SU-DHL-6 (cell line): Measurements from ENCODE around the gene LPCAT1.

ENCODE experiments used
- H2AFZ ChIP-seq: fragments of 200-600 bp; sonication (generic); 2 replicates; pipeline ENCODE4 v1.6.1; 2014; ENCODE audit warnings: low read depth, mild to moderate bottlenecking, moderate library complexity, mixed read lengths, antibody characterized with exemption, low read length; ENCODE audit not compliant: severe bottlenecking
- H3F3A ChIP-seq: fragments of 200-600 bp; shearing (Covaris generic); 2 replicates; pipeline ENCODE4 v1.6.0; 2016; ENCODE audit warnings: antibody characterized with exemption, mild to moderate bottlenecking; ENCODE audit not compliant: insufficient read depth
- H3K27ac ChIP-seq: fragments of 200-600 bp; sonication (generic); 2 replicates; pipeline ENCODE4 v1.5.1; 2016; ENCODE audit warnings: low read depth, mild to moderate bottlenecking, low read length, moderate library complexity, mixed read lengths
- H3K27me3 ChIP-seq: fragments of 200-600 bp; sonication (generic), shearing (Covaris generic); 2 replicates; pipeline ENCODE4 v1.6.0; 2014; ENCODE audit warnings: mild to moderate bottlenecking, low read length
- H3K36me3 ChIP-seq: fragments of 200-600 bp; sonication (generic); 2 replicates; pipeline ENCODE4 v1.6.1; 2014; ENCODE audit warnings: mild to moderate bottlenecking, low read length, mixed read lengths
- H3K4me2 ChIP-seq: fragments of 300-600, 200-600 bp; shearing (Covaris generic), sonication (generic); 2 replicates; pipeline ENCODE4 v1.6.0; 2014; ENCODE audit warnings: low read length, low read depth, mild to moderate bottlenecking; ENCODE audit not compliant: poor library complexity, severe bottlenecking
- H3K4me3 ChIP-seq: fragments of 200-600 bp; sonication (generic); 2 replicates; pipeline ENCODE4 v1.5.1; 2014; ENCODE audit warnings: antibody characterized with exemption, low read length, mild to moderate bottlenecking, mixed read lengths; ENCODE audit not compliant: insufficient read depth, poor library complexity, severe bottlenecking
- H3K79me2 ChIP-seq: fragments of 200-600 bp; sonication (generic); 2 replicates; pipeline ENCODE4 v1.6.1; 2014; ENCODE audit warnings: mild to moderate bottlenecking, low read length, moderate library complexity; ENCODE audit not compliant: insufficient read depth
- H3K9ac ChIP-seq: fragments of 200-600 bp; sonication (generic); 2 replicates; pipeline ENCODE4 v1.7.0; 2014; ENCODE audit warnings: mild to moderate bottlenecking, low read length
- H3K9me2 ChIP-seq: fragments of 200-600 bp; sonication (generic); replicated peaks from 2 replicates; pipeline ENCODE4 v1.6.1; 2014; ENCODE audit warnings: low read length; ENCODE audit not compliant: insufficient read depth
- H3K9me3 ChIP-seq: fragments of 200-600 bp; sonication (generic); 2 replicates; pipeline ENCODE4 v1.6.1; 2014; ENCODE audit warnings: low read length, mixed read lengths; ENCODE audit not compliant: insufficient read depth
- H4K20me1 ChIP-seq: fragments of 200-600 bp; sonication (generic); 2 replicates; pipeline ENCODE4 v1.6.1; 2014; ENCODE audit warnings: low read depth, mild to moderate bottlenecking, antibody characterized with exemption, low read length, moderate library complexity, mixed read lengths
- CTCF ChIP-seq: fragments of 200-600 bp; sonication (generic); IDR thresholded peaks from one replicate; pipeline ENCODE4 v1.5.1; 2017; ENCODE audit warnings: antibody characterized with exemption, mild to moderate bottlenecking, low read length, moderate library complexity; ENCODE audit not compliant: insufficient read depth, poor library complexity, severe bottlenecking
- EZH2phosphoT487 ChIP-seq: fragments of 200-600 bp; sonication (generic), shearing (Covaris generic); conservative IDR thresholded peaks from 2 replicates; pipeline ENCODE4 v1.6.1; 2018; ENCODE audit warnings: mild to moderate bottlenecking, antibody characterized with exemption, low read length, moderate library complexity, mixed read lengths

LPCAT1 gene

GRCh38 chr5:1510151-1510561 is 13.6 kb downstream of the LPCAT1 start:
- no peaks in the 10 kb centered on the region for H3F3A ChIP-seq
- no peak overlapping the region for H3K9ac ChIP-seq
- H3K79me2 ChIP-seq: peaks cover 81% of the 10 kb centered on the region
- H2AFZ ChIP-seq: no peak overlapping the region
- no peak for TF ChIP-seq EZH2phosphoT487
- TF ChIP-seq CTCF: no peak
- no peak overlapping the region for H3K27ac ChIP-seq
- no peaks in the 10 kb centered on the region for H3K9me3 ChIP-seq
- H3K27me3 ChIP-seq: no peaks in the 10 kb centered on the region
- no peaks in the 10 kb centered on the region for H3K9me2 ChIP-seq
- no peaks in the 10 kb centered on the region for H4K20me1 ChIP-seq
- H3K4me2 ChIP-seq: no peak overlapping the region
- H3K36me3 ChIP-seq: no peaks in the 10 kb centered on the region
- H3K4me3 ChIP-seq: no peak overlapping the region

GRCh38 chr5:1509346-1510085 is 14.2 kb downstream of the LPCAT1 start:
- Histone ChIP-seq H3F3A (0 out of 2 replicates have a peak, but pooled peaks cover under 1% of the 10 kb centered on the region), H3K9me2 (no peaks in the 10 kb centered on the region), H3K36me3 (no peaks in the 10 kb centered on the region), H3K79me2 (peaks cover 77% of the 10 kb centered on the region), H3K27me3 (no peaks in the 10 kb centered on the region), H3K9me3 (no peaks in the 10 kb centered on the region), H3K4me2 (no peak overlapping the region), H3K4me3 (no peak overlapping the region), H2AFZ (no peak overlapping the region), H4K20me1 (no peaks in the 10 kb centered on the region), H3K9ac (no peak overlapping the region), H3K27ac (no peak overlapping the region)
- TF ChIP-seq CTCF: no peak
- TF ChIP-seq EZH2phosphoT487: no peak

- no peaks in the 10 kb centered on the region for H3K27me3 ChIP-seq
- H3K9me3 ChIP-seq: no peaks in the 10 kb centered on the region
- H3K4me2 ChIP-seq: no peak overlapping the region
- H3K36me3 ChIP-seq: no peaks in the 10 kb centered on the region
- no peaks in the 10 kb centered on the region for H3K9me2 ChIP-seq
- peaks cover 70% of the 10 kb centered on the region for H3K79me2 ChIP-seq
- no peak overlapping the region for H3K9ac ChIP-seq
- no peaks in the 10 kb centered on the region for H4K20me1 ChIP-seq
- peaks cover 8% of the 10 kb centered on the region for H3F3A ChIP-seq
- TF ChIP-seq EZH2phosphoT487 (no peak), CTCF (no peak)
- no peak overlapping the region for H3K27ac ChIP-seq
- no peak overlapping the region for H3K4me3 ChIP-seq
- no peak overlapping the region for H2AFZ ChIP-seq
Measured at GRCh38 chr5:1508659-1509290, 15.0 kb downstream of the LPCAT1 start.
